H7 (cell line): ENCODE measurements around the gene GZMA. TPM values are rescaled to one million over a fixed set of nuclear protein-coding genes. Genes with fewer than 3 reads are reported as not detected.
"Not testable (repeated sequence)": the region's sequence is repeated elsewhere in the genome, so short reads cannot be mapped to it uniquely, and the experiment has no call there.

Experiments used
- DNase-seq: peaks from one replicate; pipeline ENCODE4 v3.0.0; 2012
- H3K27me3 ChIP-seq: 2 replicates; pipeline ENCODE4 v1.6.0; 2011; ENCODE audit warnings: mild to moderate bottlenecking, low read length; ENCODE audit not compliant: control insufficient read depth, insufficient read depth
- H3K36me3 ChIP-seq: replicated peaks from 2 replicates; pipeline ENCODE4 v1.5.1; 2011; ENCODE audit warnings: low read length; ENCODE audit not compliant: control insufficient read depth, insufficient read depth
- H3K4me3 ChIP-seq: 2 replicates; pipeline ENCODE4 v1.5.1; 2011; ENCODE audit warnings: low read depth, mild to moderate bottlenecking, control low read depth, low read length, moderate library complexity; ENCODE audit not compliant: insufficient read depth
- total RNA-seq: library from RNA; depleted of rRNA; stranded (reverse); fragments of >200 nt; shearing (Covaris generic); gene quantifications from 2 replicates; pipeline ENCODE4 v1.2.3, GENCODE V29; 2014; rRNA removed

GZMA gene
- not detected in 2 replicates for total RNA-seq

GRCh38 chr5:55102348-55102747, at the start of gene GZMA:
Gene GZMA (plus strand): TSS chr5:55102646. CDS start chr5:55102683, 37 bp downstream.
- Histone ChIP-seq H3K4me3 (no peak within 1 kb of the TSS), H3K36me3 (no peaks in the 10 kb centered on the region), H3K27me3 (no peaks in the 10 kb centered on the region)
- no peak for DNase-seq

- no peaks in the 10 kb centered on the region; the same call in 1 of the 2 replicates for H3K27me3 ChIP-seq
- H3K4me3 ChIP-seq, result no peak overlapping the region
- H3K36me3 ChIP-seq, result no peaks in the 10 kb centered on the region
- DNase-seq, result no peak
Observed at GRCh38 chr5:55055183-55055582, 47.3 kb upstream of the GZMA start.

DNA sequence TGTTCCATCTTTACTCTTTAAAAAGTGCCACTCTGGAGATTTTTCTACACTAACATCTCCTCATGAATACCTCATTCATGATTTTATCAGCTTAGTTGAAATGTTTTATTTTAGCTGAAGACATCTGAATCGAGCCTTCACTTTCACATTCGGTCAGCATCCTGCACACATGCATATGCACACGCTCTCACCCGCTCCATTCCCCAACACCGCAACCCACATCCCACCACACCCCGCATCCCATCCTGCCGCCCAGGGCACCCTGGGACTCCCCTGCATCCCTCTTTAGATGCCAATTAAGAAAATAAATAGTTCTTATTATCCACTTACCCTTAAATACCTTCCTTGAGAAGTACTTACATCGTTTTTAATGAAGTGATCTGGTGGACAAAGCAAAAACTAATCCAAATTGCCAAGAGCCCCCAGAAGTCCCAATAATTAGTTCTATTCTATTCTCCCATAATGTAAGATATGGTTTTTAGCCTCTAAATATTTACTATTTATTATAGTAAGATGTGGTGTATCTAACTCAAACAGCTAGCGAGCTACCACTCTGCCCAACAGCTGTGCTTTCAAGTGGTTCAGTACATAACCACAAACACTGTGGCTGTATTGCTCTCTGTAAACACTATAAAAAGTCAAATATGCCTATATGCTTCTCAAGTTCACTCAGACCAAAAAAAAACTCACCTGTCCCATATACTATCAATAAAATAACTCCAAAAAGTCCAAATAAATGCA, 40.2 kb upstream of the GZMA start:
- no peak for DNase-seq
- H3K27me3 ChIP-seq, result no peaks in the 10 kb centered on the region
- H3K36me3 ChIP-seq, result no peaks in the 10 kb centered on the region
- no peak overlapping the region for H3K4me3 ChIP-seq

DNA sequence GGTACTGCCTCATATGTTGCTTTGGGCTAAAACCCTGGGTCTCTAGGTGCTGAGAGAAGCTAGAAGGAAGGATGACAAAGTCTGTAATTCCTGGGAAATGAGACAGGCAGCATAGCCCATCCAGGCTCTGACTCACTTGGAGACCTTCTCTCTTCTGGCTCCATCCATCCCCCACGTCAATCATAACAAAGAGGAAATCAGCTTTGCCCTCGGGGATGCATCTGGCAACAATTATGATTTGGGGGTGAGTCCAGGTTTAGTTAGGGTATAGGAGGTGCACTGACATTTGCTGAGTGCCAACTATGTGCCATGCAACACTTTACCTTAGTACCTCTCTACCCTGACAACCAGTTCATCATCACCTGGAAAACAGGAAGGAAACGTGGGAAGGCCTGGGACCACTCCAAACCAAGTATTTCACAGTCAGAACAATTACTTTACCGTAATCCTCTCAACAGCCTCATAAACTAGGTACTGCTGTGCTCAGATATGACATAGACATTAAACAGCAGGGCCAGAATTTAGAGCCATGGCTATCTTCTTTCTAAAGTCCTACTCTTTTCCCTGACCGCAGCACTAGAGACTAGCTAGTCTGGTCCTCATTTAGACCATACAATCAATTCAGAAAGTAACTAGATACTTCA, 39.1 kb upstream of the GZMA start:
- no peaks in the 10 kb centered on the region for H3K27me3 ChIP-seq
- DNase-seq, result no peak
- H3K36me3 ChIP-seq, result no peaks in the 10 kb centered on the region
- no peak overlapping the region for H3K4me3 ChIP-seq

DNA sequence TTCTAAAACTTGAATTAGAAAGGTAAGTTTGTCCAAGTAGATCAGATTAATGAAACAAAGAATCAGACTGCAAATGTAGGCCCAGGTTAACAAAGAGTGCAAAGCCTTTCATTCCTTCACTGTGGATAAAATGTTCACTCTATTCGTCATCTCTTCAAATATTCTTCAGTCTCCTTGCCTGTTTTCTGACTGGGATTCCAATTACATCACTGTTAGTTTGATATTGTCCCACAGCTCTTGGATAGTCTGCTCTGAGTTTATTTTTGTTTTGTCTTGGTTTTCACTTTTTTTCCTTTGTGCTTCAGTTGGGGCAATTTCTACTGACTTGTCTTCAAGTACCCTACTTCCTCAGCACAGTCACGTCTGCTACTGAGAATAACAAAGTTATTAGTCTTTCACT, 38.5 kb upstream of the GZMA start:
- no peaks in the 10 kb centered on the region for H3K36me3 ChIP-seq
- H3K27me3 ChIP-seq, result no peaks in the 10 kb centered on the region
- DNase-seq, result no peak
- H3K4me3 ChIP-seq, result no peak overlapping the region

- Histone ChIP-seq H3K4me3 (no peak overlapping the region), H3K27me3 (no peaks in the 10 kb centered on the region), H3K36me3 (no peaks in the 10 kb centered on the region)
- DNase-seq, result no peak
Observed at GRCh38 chr5:55064523-55064922, 37.9 kb upstream of the GZMA start.

- H3K27me3 ChIP-seq, result no peaks in the 10 kb centered on the region
- no peak overlapping the region for H3K4me3 ChIP-seq
- no peaks in the 10 kb centered on the region for H3K36me3 ChIP-seq
- DNase-seq, result no peak
Observed at GRCh38 chr5:55066277-55066676, 36.2 kb upstream of the GZMA start.

DNA sequence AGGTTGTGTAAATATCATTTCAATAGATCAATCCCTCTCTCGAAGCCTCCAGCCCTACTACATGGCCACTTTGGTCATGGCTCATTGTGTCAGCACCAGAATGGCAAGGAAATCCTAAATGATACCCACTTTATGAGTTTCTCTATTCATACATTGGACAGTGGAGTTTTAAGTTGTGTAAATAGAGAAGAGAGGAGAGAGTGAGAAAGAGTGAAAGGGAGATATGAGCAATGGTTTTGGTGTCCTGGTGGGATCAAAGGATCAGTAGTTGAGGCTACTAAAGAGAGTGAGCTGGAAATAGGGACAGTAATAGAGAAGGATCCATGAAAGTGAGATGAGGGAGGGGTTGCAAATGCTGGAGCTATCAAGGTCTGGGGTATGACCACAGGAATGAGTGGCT, 31.5 kb upstream of the GZMA start:
- no peak for DNase-seq
- H3K27me3 ChIP-seq, result no peaks in the 10 kb centered on the region
- H3K4me3 ChIP-seq, result no peak overlapping the region
- no peaks in the 10 kb centered on the region for H3K36me3 ChIP-seq

GRCh38 chr5:55071413-55071812, 31.0 kb upstream of the GZMA start:
- peak; percentile 13 for DNase-seq
- no peaks in the 10 kb centered on the region for H3K27me3 ChIP-seq
- no peaks in the 10 kb centered on the region for H3K36me3 ChIP-seq
- no peak overlapping the region for H3K4me3 ChIP-seq

- Histone ChIP-seq H3K36me3 (no peaks in the 10 kb centered on the region), H3K27me3 (no peaks in the 10 kb centered on the region), H3K4me3 (no peak overlapping the region)
- no peak for DNase-seq
Observed at GRCh38 chr5:55072666-55073065, 29.8 kb upstream of the GZMA start.

GRCh38 chr5:55073211-55073610, 29.2 kb upstream of the GZMA start:
- H3K4me3 ChIP-seq, result no peak overlapping the region
- no peaks in the 10 kb centered on the region for H3K27me3 ChIP-seq
- DNase-seq, result no peak
- no peaks in the 10 kb centered on the region for H3K36me3 ChIP-seq

DNA sequence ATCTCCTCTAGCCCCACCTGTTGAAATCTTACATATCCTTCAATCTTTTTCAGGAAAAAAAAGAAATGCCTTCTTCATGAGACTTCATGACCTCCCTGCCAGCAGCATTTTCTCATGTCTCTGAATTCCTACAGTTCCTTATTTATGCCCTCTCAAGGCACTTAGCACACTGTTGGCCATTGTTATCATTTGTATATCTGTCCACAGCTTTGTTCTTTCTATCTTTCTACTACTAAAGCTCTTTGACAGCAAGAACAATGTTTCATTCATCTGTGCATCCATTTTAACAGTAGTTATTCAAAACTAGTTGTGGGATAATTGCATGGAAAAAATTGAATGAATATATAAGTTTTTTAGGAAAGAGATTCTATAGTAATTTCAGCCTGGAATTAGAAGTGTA, 20.9 kb upstream of the GZMA start:
- Histone ChIP-seq H3K27me3 (no peaks in the 10 kb centered on the region), H3K36me3 (no peaks in the 10 kb centered on the region), H3K4me3 (no peak overlapping the region)
- DNase-seq, result no peak

GRCh38 chr5:55089301-55089700, 13.1 kb upstream of the GZMA start:
- not testable (repeated sequence) for H3K36me3 ChIP-seq, DNase-seq, H3K27me3 ChIP-seq, H3K4me3 ChIP-seq

DNA sequence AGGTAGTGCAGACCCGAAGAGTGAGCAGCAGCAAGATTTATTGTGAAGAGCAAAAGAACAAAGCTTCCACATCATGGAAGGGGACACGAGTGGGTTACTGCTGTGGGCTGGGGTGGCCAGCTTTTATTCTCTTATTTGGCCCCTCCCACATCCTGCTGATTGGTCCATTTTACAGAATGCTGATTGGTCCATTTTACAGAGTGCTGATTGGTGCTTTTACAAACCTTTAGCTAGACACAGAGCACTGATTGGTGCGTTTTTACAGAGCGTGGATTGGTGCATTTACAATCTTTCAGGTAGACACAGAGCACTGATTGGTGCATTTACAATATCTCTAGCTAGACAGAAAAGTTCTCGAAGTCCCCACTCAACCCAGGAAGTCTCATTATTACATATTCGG, 11.4 kb upstream of the GZMA start:
- H3K36me3 ChIP-seq, H3K4me3 ChIP-seq, H3K27me3 ChIP-seq, DNase-seq: not testable (repeated sequence)

DNA sequence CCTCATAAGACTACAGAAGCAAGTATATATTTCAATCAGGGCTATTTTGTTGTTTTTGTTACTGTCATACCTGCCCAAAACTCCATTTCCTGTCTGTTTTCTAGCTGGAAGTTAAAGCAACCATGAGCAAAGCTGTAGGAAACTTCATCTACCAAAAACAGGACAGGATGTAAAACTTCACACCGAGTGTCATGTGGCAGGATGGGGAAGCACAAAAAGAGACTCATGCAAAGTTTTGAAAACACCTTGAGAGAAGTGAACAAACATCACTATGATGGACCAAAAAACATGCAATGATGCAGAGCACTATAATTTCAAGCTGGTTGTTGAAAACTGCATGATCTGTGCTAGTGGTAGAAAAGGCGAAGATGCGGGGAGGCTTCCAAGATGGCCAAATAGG, 6.3 kb upstream of the GZMA start:
- DNase-seq, result no peak
- H3K27me3 ChIP-seq, result no peaks in the 10 kb centered on the region
- no peak overlapping the region for H3K4me3 ChIP-seq
- H3K36me3 ChIP-seq, result no peaks in the 10 kb centered on the region
